ENCODE data around the gene USP7. TPM values are rescaled to one million over a fixed set of nuclear protein-coding genes. Genes with fewer than 3 reads are reported as not detected.

The USP7 gene
- total and polyA plus RNA-seq, 9 donors = 28.1 to 104 (median 86.3) TPM

DNA sequence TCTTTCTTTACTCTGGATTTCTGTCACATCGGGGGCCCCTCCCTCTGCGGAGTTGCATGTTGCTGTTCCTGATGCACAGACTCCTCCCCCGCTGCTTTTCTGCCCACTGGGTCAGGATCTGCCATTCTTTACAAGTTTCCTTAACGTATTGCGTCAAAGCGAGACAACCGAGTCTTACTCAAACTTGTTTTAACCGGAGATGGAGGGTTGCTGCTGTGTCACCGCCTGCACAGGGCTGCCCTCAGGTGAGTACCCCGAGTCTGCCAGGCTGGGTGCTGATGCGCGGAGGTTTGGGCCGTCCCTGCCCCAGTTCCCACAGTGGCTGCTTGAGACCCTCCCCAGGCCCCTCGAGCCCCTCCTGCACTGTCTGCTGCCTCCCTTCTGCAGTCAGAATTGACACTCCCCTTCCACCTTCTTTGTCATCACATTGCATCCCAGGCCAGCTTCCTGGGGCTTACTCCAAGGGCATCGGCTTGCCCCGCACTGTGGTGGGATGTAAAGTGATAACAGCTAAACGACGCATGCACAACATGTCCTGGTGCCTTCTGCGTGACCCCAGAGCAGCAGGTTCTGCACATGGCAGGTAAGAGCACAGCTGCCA lies 114.2 kb downstream of the USP7 start:
- Histone ChIP-seq H3K9me3 (no peaks in the 10 kb centered on the region), H3K4me1 (ENCODE audit: insufficient read depth) (peaks cover 10% of the 10 kb centered on the region), H3K27ac (no peak overlapping the region), H3K4me3 (no peak overlapping the region), H3K36me3 (no peaks in the 10 kb centered on the region), H3K27me3 (no peaks in the 10 kb centered on the region)
- intact Hi-C loops (cut with DNase I) = no loop called here
- no peak for DNase-seq
- WGBS, 3 donors = 78 to 79% (median 78%) methylated on average over 19 of the region's 19 CpGs
- TF ChIP-seq POLR2A (IDR thresholded peaks at IDR 0.05) (no peak), EP300 (IDR thresholded peaks at IDR 0.05) (no peak)
- TF ChIP-seq, protein P1, sequence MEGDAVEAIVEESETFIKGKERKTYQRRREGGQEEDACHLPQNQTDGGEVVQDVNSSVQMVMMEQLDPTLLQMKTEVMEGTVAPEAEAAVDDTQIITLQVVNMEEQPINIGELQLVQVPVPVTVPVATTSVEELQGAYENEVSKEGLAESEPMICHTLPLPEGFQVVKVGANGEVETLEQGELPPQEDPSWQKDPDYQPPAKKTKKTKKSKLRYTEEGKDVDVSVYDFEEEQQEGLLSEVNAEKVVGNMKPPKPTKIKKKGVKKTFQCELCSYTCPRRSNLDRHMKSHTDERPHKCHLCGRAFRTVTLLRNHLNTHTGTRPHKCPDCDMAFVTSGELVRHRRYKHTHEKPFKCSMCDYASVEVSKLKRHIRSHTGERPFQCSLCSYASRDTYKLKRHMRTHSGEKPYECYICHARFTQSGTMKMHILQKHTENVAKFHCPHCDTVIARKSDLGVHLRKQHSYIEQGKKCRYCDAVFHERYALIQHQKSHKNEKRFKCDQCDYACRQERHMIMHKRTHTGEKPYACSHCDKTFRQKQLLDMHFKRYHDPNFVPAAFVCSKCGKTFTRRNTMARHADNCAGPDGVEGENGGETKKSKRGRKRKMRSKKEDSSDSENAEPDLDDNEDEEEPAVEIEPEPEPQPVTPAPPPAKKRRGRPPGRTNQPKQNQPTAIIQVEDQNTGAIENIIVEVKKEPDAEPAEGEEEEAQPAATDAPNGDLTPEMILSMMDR (IDR thresholded peaks at IDR 0.05) = no peak

DNA sequence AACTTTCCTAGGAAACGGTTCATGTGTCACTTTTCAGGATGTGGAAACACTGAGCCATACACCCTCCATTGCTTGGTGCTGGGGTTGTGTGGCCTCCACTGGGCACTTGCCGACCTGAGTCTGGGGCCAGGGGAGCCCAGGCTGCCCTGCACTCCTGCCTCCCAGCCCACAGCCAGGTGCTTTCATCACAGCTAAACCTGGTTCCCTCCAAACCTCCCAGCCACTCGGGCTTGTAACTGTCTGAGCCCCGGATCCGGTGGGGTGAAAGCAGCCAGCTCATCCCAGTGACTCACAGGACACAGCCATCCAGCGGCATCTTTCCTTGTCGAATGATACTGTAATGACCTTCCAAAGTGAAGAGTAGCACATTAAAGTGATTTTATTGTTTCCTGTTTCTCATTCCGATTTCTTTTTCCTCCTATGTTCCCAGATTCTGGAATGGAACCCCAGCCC lies 114.7 kb downstream of the USP7 start:
- Histone ChIP-seq H3K4me3 (no peak overlapping the region), H3K9me3 (no peaks in the 10 kb centered on the region), H3K4me1 (ENCODE audit: insufficient read depth) (peaks cover 10% of the 10 kb centered on the region), H3K27me3 (no peaks in the 10 kb centered on the region), H3K36me3 (no peaks in the 10 kb centered on the region), H3K27ac (no peak overlapping the region)
- no peak for DNase-seq
- TF ChIP-seq, protein P1 (IDR thresholded peaks at IDR 0.05) = no peak
- TF ChIP-seq EP300 (IDR thresholded peaks at IDR 0.05) (no peak), POLR2A (IDR thresholded peaks at IDR 0.05) (no peak)
- intact Hi-C loops (cut with DNase I) = no loop called here
- WGBS, 3 donors = 65 to 68% (median 66%) methylated on average over 8 of the region's 8 CpGs

DNA sequence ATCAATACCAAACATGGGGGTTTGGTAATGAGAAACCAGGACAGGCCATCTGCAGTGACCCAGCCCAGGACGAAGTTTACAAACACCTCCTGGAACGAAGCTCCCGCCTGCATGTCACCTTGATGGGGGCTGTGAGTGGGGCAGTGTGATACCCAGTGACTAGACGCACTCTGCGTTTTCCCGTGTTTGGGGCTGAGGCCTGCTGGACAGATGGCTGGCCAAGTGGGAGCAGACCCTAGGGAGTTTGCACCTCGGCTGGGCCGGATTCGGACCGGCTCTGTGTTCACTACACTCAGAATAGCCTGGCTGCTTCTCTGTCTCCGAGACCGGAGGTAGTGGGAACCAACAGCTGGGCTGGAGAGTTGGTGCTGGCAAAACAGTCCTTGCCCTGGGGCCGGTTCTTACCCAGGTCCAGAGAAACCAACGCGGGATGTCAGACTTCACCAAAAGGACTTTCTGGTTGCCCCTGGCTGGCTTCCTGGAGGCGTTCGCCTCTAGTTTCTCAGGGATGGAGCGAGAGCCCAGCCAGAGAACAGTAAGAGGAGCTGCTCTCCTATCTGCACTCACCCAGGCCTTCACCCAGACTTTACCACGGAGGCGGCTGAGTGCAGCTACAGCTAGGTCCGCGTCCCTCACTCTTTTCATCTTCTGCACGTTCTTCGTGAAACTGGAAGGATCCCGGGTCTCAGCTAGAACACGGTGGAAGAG lies 115.3 kb downstream of the USP7 start:
- Histone ChIP-seq H3K27me3 (no peaks in the 10 kb centered on the region), H3K36me3 (no peaks in the 10 kb centered on the region), H3K4me1 (ENCODE audit: insufficient read depth) (peaks cover 9% of the 10 kb centered on the region), H3K27ac (no peak overlapping the region), H3K4me3 (no peak overlapping the region), H3K9me3 (no peaks in the 10 kb centered on the region)
- intact Hi-C loops (cut with DNase I) = no loop called here
- no peak for DNase-seq
- WGBS, 3 donors = 87 to 89% (median 88%) methylated on average over 22 to 26 of the region's 26 CpGs
- TF ChIP-seq POLR2A (IDR thresholded peaks at IDR 0.05) (no peak), EP300 (IDR thresholded peaks at IDR 0.05) (no peak)
- TF ChIP-seq, protein P1 (IDR thresholded peaks at IDR 0.05) = no peak

DNA sequence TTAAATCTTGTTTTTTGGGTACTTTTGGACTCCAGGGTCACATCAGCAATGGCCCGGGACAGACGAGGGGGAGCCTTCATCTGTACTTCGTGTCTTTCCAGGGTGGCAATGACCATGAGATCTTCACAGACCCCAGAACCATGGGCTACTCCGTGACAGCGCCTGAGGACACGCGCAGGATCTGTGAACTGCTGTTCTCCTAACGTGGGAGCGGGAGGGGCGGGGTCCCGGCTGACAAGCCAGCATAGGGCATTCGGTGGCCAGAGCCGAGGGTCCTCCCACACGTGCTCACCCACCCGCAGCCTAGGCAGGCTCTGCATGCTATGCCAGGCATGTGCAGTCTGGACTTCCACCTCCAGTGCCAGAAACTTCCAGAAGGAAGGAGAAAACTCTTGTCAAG lies 116.1 kb downstream of the USP7 start:
- peaks cover 5% of the 10 kb centered on the region for H3K4me1 ChIP-seq (ENCODE audit: insufficient read depth)
- TF ChIP-seq POLR2A (IDR thresholded peaks at IDR 0.05) (no peak), EP300 (IDR thresholded peaks at IDR 0.05) (no peak)
- TF ChIP-seq, protein P1 (IDR thresholded peaks at IDR 0.05) = no peak
- no peak for DNase-seq
- 80 to 91% (median 85%) methylated on average over 15 of the region's 15 CpGs for WGBS, 3 donors
- H3K27ac ChIP-seq = no peak overlapping the region
- H3K9me3 ChIP-seq = no peaks in the 10 kb centered on the region
- intact Hi-C loops (cut with DNase I) = no loop called here
- no peaks in the 10 kb centered on the region for H3K36me3 ChIP-seq
- H3K27me3 ChIP-seq = no peaks in the 10 kb centered on the region
- no peak overlapping the region for H3K4me3 ChIP-seq

Data from ovary (tissue), 9 donors.